Neural cell (in vitro differentiated cells): ENCODE data around the gene ITGA4. TPM values are rescaled to one million over a fixed set of nuclear protein-coding genes. Genes with fewer than 3 reads are reported as not detected.

Experiments
- H2AFZ ChIP-seq: fragments of 200-600, 300-800 bp; sonication (generic), shearing (Covaris generic); 2 replicates; pipeline ENCODE4 v1.6.0; 2014; ENCODE audit warnings: low read depth, mild to moderate bottlenecking, antibody characterized with exemption, low read length, moderate library complexity
- H3F3A ChIP-seq: fragments of 200-600 bp; shearing (Covaris generic); 2 replicates; pipeline ENCODE4 v1.6.1; 2016; ENCODE audit warnings: mild to moderate bottlenecking, moderate library complexity, mixed read lengths, antibody characterized with exemption, low read length; ENCODE audit not compliant: insufficient read depth, poor library complexity, severe bottlenecking
- H3K27ac ChIP-seq: fragments of 200-600, 300-800 bp; sonication (generic), shearing (Covaris generic); 2 replicates; pipeline ENCODE4 v1.5.1; 2014; ENCODE audit warnings: mild to moderate bottlenecking, low read length, moderate library complexity
- H3K27me3 ChIP-seq: fragments of 300-800, 200-600 bp; sonication (generic), shearing (Covaris generic); 2 replicates; pipeline ENCODE4 v1.6.0; 2014; ENCODE audit warnings: mild to moderate bottlenecking, low read depth, low read length, moderate library complexity; ENCODE audit not compliant: insufficient read depth
- H3K36me3 ChIP-seq: fragments of 300-800, 200-600 bp; sonication (generic), shearing (Covaris generic); 2 replicates; pipeline ENCODE4 v1.5.1; 2014; ENCODE audit warnings: mild to moderate bottlenecking, antibody characterized with exemption, low read length, moderate library complexity; ENCODE audit not compliant: insufficient read depth
- H3K4me2 ChIP-seq: fragments of 300-800, 200-600 bp; sonication (generic), shearing (Covaris generic); 2 replicates; pipeline ENCODE4 v1.6.0; 2014; ENCODE audit warnings: mild to moderate bottlenecking, low read length
- H3K4me3 ChIP-seq: fragments of 300-800, 200-600 bp; sonication (generic), shearing (Covaris generic); 2 replicates; pipeline ENCODE4 v1.5.1; 2014; ENCODE audit warnings: mild to moderate bottlenecking, low read length, moderate library complexity
- H3K79me2 ChIP-seq: fragments of 200-600 bp; shearing (Covaris generic); replicated peaks from 2 replicates; pipeline ENCODE4 v1.6.0; 2014; ENCODE audit warnings: mild to moderate bottlenecking, low read length, moderate library complexity; ENCODE audit not compliant: insufficient read depth
- H3K9ac ChIP-seq: fragments of 300-800, 200-600 bp; sonication (generic), shearing (Covaris generic); 2 replicates; pipeline ENCODE4 v1.6.1; 2016; ENCODE audit warnings: mild to moderate bottlenecking, low read length, mixed read lengths
- H3K9me2 ChIP-seq: fragments of 200-600 bp; shearing (Covaris generic); 2 replicates; pipeline ENCODE4 v1.6.1; 2016; ENCODE audit warnings: mild to moderate bottlenecking, low read length, mixed read lengths; ENCODE audit not compliant: insufficient read depth
- H3K9me3 ChIP-seq: fragments of 200-600, 300-800 bp; sonication (generic), shearing (Covaris generic); 2 replicates; pipeline ENCODE4 v1.6.1; 2016; ENCODE audit warnings: mild to moderate bottlenecking, mixed run types, low read length, moderate library complexity, mixed read lengths
- H4K20me1 ChIP-seq: fragments of 200-600 bp; shearing (Covaris generic); 2 replicates; pipeline ENCODE4 v1.6.1; 2016; ENCODE audit warnings: mild to moderate bottlenecking, mixed run types; ENCODE audit not compliant: insufficient read depth
- EP300 ChIP-seq: fragments of 450-650 bp; conservative IDR thresholded peaks from 2 replicates; pipeline ENCODE4 v1.6.1; 2014; ENCODE audit warnings: antibody characterized with exemption, mild to moderate bottlenecking, moderate library complexity; ENCODE audit not compliant: poor library complexity, severe bottlenecking
- EZH2 ChIP-seq: fragments of 200-600, 300-800 bp; shearing (Covaris generic), sonication (generic); IDR thresholded peaks from 2 replicates; pipeline ENCODE4 v1.6.1; 2014; ENCODE audit warnings: antibody characterized with exemption, low read length, borderline replicate concordance, mild to moderate bottlenecking; ENCODE audit not compliant: insufficient read depth, poor library complexity, severe bottlenecking
- MXI1 ChIP-seq: fragments of 450-650 bp; conservative IDR thresholded peaks from 2 replicates; pipeline ENCODE4 v1.6.1; 2014; ENCODE audit warnings: antibody characterized with exemption, mild to moderate bottlenecking; ENCODE audit not compliant: poor library complexity, severe bottlenecking
- POLR2AphosphoS5 ChIP-seq: IDR thresholded peaks from 2 replicates; pipeline ENCODE4 v1.6.1; 2012
- RAD21 ChIP-seq: fragments of 450-650 bp; conservative IDR thresholded peaks from 2 replicates; pipeline ENCODE4 v1.6.1; 2014; ENCODE audit warnings: antibody characterized with exemption, mild to moderate bottlenecking, moderate library complexity
- SMC3 ChIP-seq: fragments of 450-650 bp; conservative IDR thresholded peaks from 2 replicates; pipeline ENCODE4 v1.6.1; 2014; ENCODE audit warnings: antibody characterized with exemption, mild to moderate bottlenecking, moderate library complexity; ENCODE audit not compliant: poor library complexity
- TAF1 ChIP-seq: IDR thresholded peaks from 2 replicates; pipeline ENCODE4 v1.6.1; 2012; ENCODE audit warnings: low read depth
- polyA plus RNA-seq: library from polyadenylated mRNA; depleted of rRNA; stranded (reverse); fragments of >200 nt; gene quantifications from 2 replicates; pipeline ENCODE4 v1.2.3, GENCODE V29; 2014
- TF ChIP-seq, protein P1 (sequence below): IDR thresholded peaks from 2 replicates; pipeline ENCODE4 v1.6.1; 2012; ENCODE audit warnings: borderline replicate concordance
- TF ChIP-seq, protein P2 (sequence below): fragments of 450-650 bp; IDR thresholded peaks from 2 replicates; pipeline ENCODE4 v1.5.1; 2014; ENCODE audit warnings: antibody characterized with exemption, mild to moderate bottlenecking, moderate library complexity; ENCODE audit not compliant: poor library complexity, severe bottlenecking

Gene ITGA4
- polyA plus RNA-seq, 1 donor from 2014 or later: 0.40 TPM

- Histone ChIP-seq H3K9me2 (no peaks in the 10 kb centered on the region), H4K20me1 (no peaks in the 10 kb centered on the region), H3K36me3 (no peaks in the 10 kb centered on the region), H3K9me3 (no peaks in the 10 kb centered on the region), H3F3A (no peaks in the 10 kb centered on the region), H3K4me2 (no peak overlapping the region), H3K27me3 (no peaks in the 10 kb centered on the region), H3K9ac (no peak overlapping the region), H3K27ac (no peak overlapping the region), H3K4me3 (no peak overlapping the region), H3K79me2 (no peaks in the 10 kb centered on the region), H2AFZ (no peak overlapping the region)
- TF ChIP-seq SMC3: no peak
- TF ChIP-seq, protein P1, sequence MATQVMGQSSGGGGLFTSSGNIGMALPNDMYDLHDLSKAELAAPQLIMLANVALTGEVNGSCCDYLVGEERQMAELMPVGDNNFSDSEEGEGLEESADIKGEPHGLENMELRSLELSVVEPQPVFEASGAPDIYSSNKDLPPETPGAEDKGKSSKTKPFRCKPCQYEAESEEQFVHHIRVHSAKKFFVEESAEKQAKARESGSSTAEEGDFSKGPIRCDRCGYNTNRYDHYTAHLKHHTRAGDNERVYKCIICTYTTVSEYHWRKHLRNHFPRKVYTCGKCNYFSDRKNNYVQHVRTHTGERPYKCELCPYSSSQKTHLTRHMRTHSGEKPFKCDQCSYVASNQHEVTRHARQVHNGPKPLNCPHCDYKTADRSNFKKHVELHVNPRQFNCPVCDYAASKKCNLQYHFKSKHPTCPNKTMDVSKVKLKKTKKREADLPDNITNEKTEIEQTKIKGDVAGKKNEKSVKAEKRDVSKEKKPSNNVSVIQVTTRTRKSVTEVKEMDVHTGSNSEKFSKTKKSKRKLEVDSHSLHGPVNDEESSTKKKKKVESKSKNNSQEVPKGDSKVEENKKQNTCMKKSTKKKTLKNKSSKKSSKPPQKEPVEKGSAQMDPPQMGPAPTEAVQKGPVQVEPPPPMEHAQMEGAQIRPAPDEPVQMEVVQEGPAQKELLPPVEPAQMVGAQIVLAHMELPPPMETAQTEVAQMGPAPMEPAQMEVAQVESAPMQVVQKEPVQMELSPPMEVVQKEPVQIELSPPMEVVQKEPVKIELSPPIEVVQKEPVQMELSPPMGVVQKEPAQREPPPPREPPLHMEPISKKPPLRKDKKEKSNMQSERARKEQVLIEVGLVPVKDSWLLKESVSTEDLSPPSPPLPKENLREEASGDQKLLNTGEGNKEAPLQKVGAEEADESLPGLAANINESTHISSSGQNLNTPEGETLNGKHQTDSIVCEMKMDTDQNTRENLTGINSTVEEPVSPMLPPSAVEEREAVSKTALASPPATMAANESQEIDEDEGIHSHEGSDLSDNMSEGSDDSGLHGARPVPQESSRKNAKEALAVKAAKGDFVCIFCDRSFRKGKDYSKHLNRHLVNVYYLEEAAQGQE: no peak
Observed at GRCh38 chr2:181499231-181499630, 42.0 kb downstream of the ITGA4 start.

DNA sequence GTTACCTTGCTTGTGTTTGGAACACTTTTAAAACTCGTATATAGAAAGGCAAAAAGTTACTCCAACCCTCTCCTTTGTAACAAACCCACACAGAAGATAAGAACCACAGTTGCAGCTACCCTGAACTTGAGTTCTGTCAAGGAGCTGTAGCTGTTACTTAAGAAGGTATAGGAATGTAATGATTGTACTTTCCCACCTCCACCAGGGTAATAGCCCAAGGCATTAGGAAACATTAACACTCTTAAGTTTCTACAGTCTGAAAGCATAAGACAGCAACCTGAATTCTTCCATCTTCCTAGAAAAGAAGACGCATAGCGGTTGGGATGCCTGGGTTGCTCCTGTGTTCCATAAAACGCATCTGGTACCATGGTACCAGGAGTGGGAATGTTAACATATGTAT, 43.0 kb downstream of the ITGA4 start:
- Histone ChIP-seq H3K36me3 (no peaks in the 10 kb centered on the region), H3K9me3 (no peaks in the 10 kb centered on the region), H3K4me2 (no peak overlapping the region), H3K27ac (no peak overlapping the region), H4K20me1 (no peaks in the 10 kb centered on the region), H3K9ac (no peak overlapping the region), H3K27me3 (no peaks in the 10 kb centered on the region), H3K79me2 (no peaks in the 10 kb centered on the region), H2AFZ (no peak overlapping the region), H3K4me3 (no peak overlapping the region), H3F3A (no peaks in the 10 kb centered on the region), H3K9me2 (no peaks in the 10 kb centered on the region)
- TF ChIP-seq RAD21 (no peak), TAF1 (no peak), EZH2 (no peak), EP300 (no peak)
- TF ChIP-seq, protein P2, sequence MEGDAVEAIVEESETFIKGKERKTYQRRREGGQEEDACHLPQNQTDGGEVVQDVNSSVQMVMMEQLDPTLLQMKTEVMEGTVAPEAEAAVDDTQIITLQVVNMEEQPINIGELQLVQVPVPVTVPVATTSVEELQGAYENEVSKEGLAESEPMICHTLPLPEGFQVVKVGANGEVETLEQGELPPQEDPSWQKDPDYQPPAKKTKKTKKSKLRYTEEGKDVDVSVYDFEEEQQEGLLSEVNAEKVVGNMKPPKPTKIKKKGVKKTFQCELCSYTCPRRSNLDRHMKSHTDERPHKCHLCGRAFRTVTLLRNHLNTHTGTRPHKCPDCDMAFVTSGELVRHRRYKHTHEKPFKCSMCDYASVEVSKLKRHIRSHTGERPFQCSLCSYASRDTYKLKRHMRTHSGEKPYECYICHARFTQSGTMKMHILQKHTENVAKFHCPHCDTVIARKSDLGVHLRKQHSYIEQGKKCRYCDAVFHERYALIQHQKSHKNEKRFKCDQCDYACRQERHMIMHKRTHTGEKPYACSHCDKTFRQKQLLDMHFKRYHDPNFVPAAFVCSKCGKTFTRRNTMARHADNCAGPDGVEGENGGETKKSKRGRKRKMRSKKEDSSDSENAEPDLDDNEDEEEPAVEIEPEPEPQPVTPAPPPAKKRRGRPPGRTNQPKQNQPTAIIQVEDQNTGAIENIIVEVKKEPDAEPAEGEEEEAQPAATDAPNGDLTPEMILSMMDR: no peak

- Histone ChIP-seq H3K9me3 (no peaks in the 10 kb centered on the region), H3K36me3 (no peaks in the 10 kb centered on the region), H3K9me2 (no peaks in the 10 kb centered on the region), H2AFZ (no peak overlapping the region), H3K27ac (no peak overlapping the region), H3K27me3 (no peaks in the 10 kb centered on the region), H3K4me3 (no peak overlapping the region), H3K4me2 (no peak overlapping the region), H3K79me2 (no peaks in the 10 kb centered on the region), H3F3A (no peaks in the 10 kb centered on the region), H4K20me1 (no peaks in the 10 kb centered on the region), H3K9ac (no peak overlapping the region)
- TF ChIP-seq TAF1 (no peak), RAD21 (no peak), POLR2AphosphoS5 (no peak), MXI1 (no peak), EP300 (no peak), EZH2 (no peak), SMC3 (no peak)
- TF ChIP-seq, protein P1: no peak
- TF ChIP-seq, protein P2: no peak
Observed at GRCh38 chr2:181515719-181516118, 58.5 kb downstream of the ITGA4 start.
